Prostate gland (tissue), 2 donors: Measurements from ENCODE around the gene WDR53. TPM values are rescaled to one million over a fixed set of nuclear protein-coding genes. Genes with fewer than 3 reads are reported as not detected.
"Not testable (repeated sequence)": the region's sequence is repeated elsewhere in the genome, so short reads cannot be mapped to it uniquely, and the experiment has no call there.

Experiments
- DNase-seq: peaks from one replicate; pipeline ENCODE4 v3.0.0-alpha.2; 2019; ENCODE audit warnings: low spot score
- H3K27ac ChIP-seq, 2 donors: fragments of 200-600 bp; sonication (generic); 2 replicates each; pipeline ENCODE4 v1.5.1; 2017 to 2019
- H3K27me3 ChIP-seq: fragments of 200-600 bp; sonication (generic); replicated peaks from 2 replicates; pipeline ENCODE4 v1.5.1; 2019; ENCODE audit not compliant: insufficient read depth
- H3K36me3 ChIP-seq, 2 donors: fragments of 200-600 bp; sonication (generic); 1 replicate in 1 of 2; 2 replicates in 1 of 2; pipeline versions ENCODE4 v1.5.1 to v1.8.1; 2017 to 2019
- H3K4me1 ChIP-seq: fragments of 200-600 bp; sonication (generic); replicated peaks from 2 replicates; pipeline ENCODE4 v1.5.1; 2019
- H3K4me3 ChIP-seq, 2 donors: fragments of 200-600 bp; sonication (generic); 2 replicates each; pipeline ENCODE4 v1.5.1; 2017 to 2019
- H3K9me3 ChIP-seq: fragments of 200-600 bp; sonication (generic); 2 replicates; pipeline ENCODE4 v1.5.1; 2017
- CTCF ChIP-seq, 4 experiments: fragments of 200-600 bp in 2 of 4; fragments of 450-650 bp in 2 of 4; sonication (generic) in 2 of 4; IDR thresholded peaks; 1 replicate in 3 of 4; 2 replicates in 1 of 4; pipeline ENCODE4 v1.5.1; 2016 to 2019; ENCODE audit warnings: antibody characterized with exemption in 4 of 4, mild to moderate bottlenecking in 2 of 4, moderate library complexity in 2 of 4
- POLR2A ChIP-seq: fragments of 450-650 bp; IDR thresholded peaks from one replicate; pipeline ENCODE4 v1.6.1; 2016; ENCODE audit warnings: antibody characterized with exemption, mild to moderate bottlenecking
- POLR2AphosphoS5 ChIP-seq: sonication (generic); formaldehyde crosslinking; IDR thresholded peaks from one replicate; pipeline ENCODE4 v1.6.1; 2017; ENCODE audit warnings: antibody characterized with exemption
- WGBS: methylation state at CpG from one replicate; pipeline ENCODE4 v1.1.5; 2018; 5-methylcytosine and 5-hydroxymethylcytosine counted together
- intact Hi-C: fragments of 100-400 bp; cut with DNase I; formaldehyde crosslinking; loops from one replicate; pipeline ENCODE4 v1.14.2; 2022
- total RNA-seq, 2 donors: library from RNA; depleted of rRNA; stranded (reverse); fragments of >200 nt; gene quantifications; one replicate each; pipeline ENCODE4 v1.1.0, GENCODE V29; 2016

The WDR53 gene
- total RNA-seq, 2 donors from 2014 or later: 8.4 to 17.3 TPM

- H3K27me3 ChIP-seq: no peaks in the 10 kb centered on the region
- no peak overlapping the region for H3K4me3 ChIP-seq
- no peak for TF ChIP-seq POLR2AphosphoS5
- no peak for TF ChIP-seq CTCF (IDR thresholded peaks at IDR 0.05)
- no peak for TF ChIP-seq POLR2A
- H3K4me1 ChIP-seq: no peaks in the 10 kb centered on the region
- 91% methylated on average over 7 of the region's 7 CpGs for WGBS
- DNase-seq: no peak
- no peaks in the 10 kb centered on the region for H3K9me3 ChIP-seq
- no peak overlapping the region for H3K27ac ChIP-seq
- intact Hi-C loops: no loop called here
- H3K36me3 ChIP-seq: no peaks in the 10 kb centered on the region
These were observed 32.0 kb upstream of the WDR53 start for GRCh38 chr3:196600359-196600758.

GRCh38 chr3:196599734-196600128 is 31.4 kb upstream of the WDR53 start:
- intact Hi-C loops: no loop called here
- H3K4me1 ChIP-seq: no peaks in the 10 kb centered on the region
- no peak for DNase-seq
- TF ChIP-seq POLR2A (no peak), POLR2AphosphoS5 (no peak), CTCF (IDR thresholded peaks at IDR 0.05) (no peak)
- H3K27ac ChIP-seq: no peak overlapping the region
- no peaks in the 10 kb centered on the region for H3K36me3 ChIP-seq
- no peaks in the 10 kb centered on the region for H3K27me3 ChIP-seq
- 74% methylated on average over 5 of the region's 5 CpGs for WGBS
- no peaks in the 10 kb centered on the region for H3K9me3 ChIP-seq
- H3K4me3 ChIP-seq: no peak overlapping the region

- H3K27me3 ChIP-seq, DNase-seq, H3K27ac ChIP-seq, H3K9me3 ChIP-seq, intact Hi-C loops, H3K4me3 ChIP-seq, H3K4me1 ChIP-seq, H3K36me3 ChIP-seq: not testable (repeated sequence)
- WGBS: 51% methylated on average over 25 of the region's 25 CpGs
These were observed 29.8 kb upstream of the WDR53 start for GRCh38 chr3:196597971-196598733.

GRCh38 chr3:196596355-196596754 is 28.0 kb upstream of the WDR53 start:
- no peak overlapping the region for H3K27ac ChIP-seq
- H3K36me3 ChIP-seq: no peaks in the 10 kb centered on the region
- 38% methylated on average over 5 of the region's 5 CpGs for WGBS
- no peak for DNase-seq
- H3K4me1 ChIP-seq: no peaks in the 10 kb centered on the region
- no peak for TF ChIP-seq POLR2AphosphoS5
- no peak for TF ChIP-seq CTCF (IDR thresholded peaks at IDR 0.05)
- TF ChIP-seq POLR2A: no peak
- H3K9me3 ChIP-seq: no peaks in the 10 kb centered on the region
- intact Hi-C loops: no loop called here
- no peaks in the 10 kb centered on the region for H3K27me3 ChIP-seq
- no peak overlapping the region for H3K4me3 ChIP-seq

- no peak for TF ChIP-seq POLR2AphosphoS5
- no peaks in the 10 kb centered on the region for H3K36me3 ChIP-seq
- no peaks in the 10 kb centered on the region for H3K4me1 ChIP-seq
- H3K27me3 ChIP-seq: no peaks in the 10 kb centered on the region
- no peak overlapping the region for H3K27ac ChIP-seq
- intact Hi-C loops: no loop called here
- 85% methylated on average over 5 of the region's 5 CpGs for WGBS
- H3K9me3 ChIP-seq: no peaks in the 10 kb centered on the region
- H3K4me3 ChIP-seq: no peak overlapping the region
- no peak for DNase-seq
These were observed 21.9 kb upstream of the WDR53 start for GRCh38 chr3:196590279-196590678.

- H3K9me3 ChIP-seq: no peaks in the 10 kb centered on the region
- TF ChIP-seq CTCF (IDR thresholded peaks at IDR 0.05) (no peak), POLR2A (no peak), POLR2AphosphoS5 (no peak)
- no peak overlapping the region for H3K4me3 ChIP-seq
- H3K27me3 ChIP-seq: no peaks in the 10 kb centered on the region
- H3K36me3 ChIP-seq: no peaks in the 10 kb centered on the region
- 60% methylated on average over 3 of the region's 3 CpGs for WGBS
- no peak for DNase-seq
- H3K27ac ChIP-seq: no peak overlapping the region
- H3K4me1 ChIP-seq: no peaks in the 10 kb centered on the region
- intact Hi-C loops: no loop called here
These were observed 16.8 kb upstream of the WDR53 start for GRCh38 chr3:196585044-196585757.
